DOHH2 (cell line): ENCODE data around the gene HMX2.

Experiments used
- H3F3A ChIP-seq: fragments of 200-600 bp; sonication (generic), shearing (Covaris generic); 2 replicates; pipeline ENCODE4 v1.6.0; 2016; ENCODE audit warnings: antibody characterized with exemption, mild to moderate bottlenecking; ENCODE audit not compliant: control insufficient read depth, insufficient read depth
- H3K27ac ChIP-seq: fragments of 200-600 bp; sonication (generic); 2 replicates; pipeline ENCODE4 v1.5.1; 2014; ENCODE audit warnings: low read depth, mild to moderate bottlenecking, low read length, moderate library complexity
- H3K27me3 ChIP-seq: fragments of 200-600 bp; sonication (generic); 2 replicates; pipeline ENCODE4 v1.6.1; 2014; ENCODE audit warnings: mild to moderate bottlenecking, low read length, mixed read lengths; ENCODE audit not compliant: control insufficient read depth
- H3K36me3 ChIP-seq: fragments of 200-600 bp; sonication (generic); 2 replicates; pipeline ENCODE4 v1.6.1; 2014; ENCODE audit warnings: mild to moderate bottlenecking, low read length, moderate library complexity, mixed read lengths; ENCODE audit not compliant: control insufficient read depth
- H3K4me1 ChIP-seq: fragments of 200-600 bp; sonication (generic); 2 replicates; pipeline ENCODE4 v1.6.1; 2014; ENCODE audit warnings: mild to moderate bottlenecking, low read length, mixed read lengths; ENCODE audit not compliant: control insufficient read depth
- H3K4me2 ChIP-seq: fragments of 200-600 bp; sonication (generic); 2 replicates; pipeline ENCODE4 v1.6.0; 2014; ENCODE audit warnings: mild to moderate bottlenecking, low read length, moderate library complexity
- H3K4me3 ChIP-seq: fragments of 200-600 bp; sonication (generic); 2 replicates; pipeline ENCODE4 v1.5.1; 2014; ENCODE audit warnings: mild to moderate bottlenecking, low read length, mixed read lengths
- H3K79me2 ChIP-seq: fragments of 200-600 bp; sonication (generic); 2 replicates; pipeline ENCODE4 v1.6.1; 2014; ENCODE audit warnings: mild to moderate bottlenecking, low read length, mixed read lengths; ENCODE audit not compliant: control insufficient read depth
- H3K9me2 ChIP-seq: fragments of 200-600 bp; sonication (generic); replicated peaks from 2 replicates; pipeline ENCODE4 v1.6.1; 2014; ENCODE audit warnings: mild to moderate bottlenecking, low read length, mixed read lengths; ENCODE audit not compliant: control insufficient read depth
- H3K9me3 ChIP-seq: fragments of 200-600 bp; sonication (generic); 2 replicates; pipeline ENCODE4 v1.6.1; 2014; ENCODE audit warnings: antibody characterized with exemption, low read length, mixed read lengths; ENCODE audit not compliant: control insufficient read depth, insufficient read depth
- H4K20me1 ChIP-seq: fragments of 200-600 bp; sonication (generic); 2 replicates; pipeline ENCODE4 v1.6.0; 2014; ENCODE audit warnings: low read depth, mild to moderate bottlenecking, antibody characterized with exemption, low read length, moderate library complexity; ENCODE audit not compliant: control insufficient read depth, insufficient read depth
- CTCF ChIP-seq: fragments of 200-600 bp; sonication (generic); IDR thresholded peaks from one replicate; pipeline ENCODE4 v1.5.1; 2014; ENCODE audit warnings: antibody characterized with exemption, mild to moderate bottlenecking, low read depth, low read length; ENCODE audit not compliant: poor library complexity, severe bottlenecking
- EZH2phosphoT487 ChIP-seq: fragments of 200-600 bp; sonication (generic); IDR thresholded peaks from 2 replicates; pipeline ENCODE4 v1.6.1; 2017; ENCODE audit warnings: borderline replicate concordance, mild to moderate bottlenecking, antibody characterized with exemption, low read length, moderate library complexity, mixed read lengths

HMX2 gene

GRCh38 chr10:123129618-123130271, 18.2 kb upstream of the HMX2 start:
- H3K79me2 ChIP-seq, result no peaks in the 10 kb centered on the region
- no peak for TF ChIP-seq EZH2phosphoT487
- TF ChIP-seq CTCF, result no peak
- no peaks in the 10 kb centered on the region for H3K9me3 ChIP-seq
- no peaks in the 10 kb centered on the region for H4K20me1 ChIP-seq
- no peak overlapping the region for H3K27ac ChIP-seq
- peaks cover 10% of the 10 kb centered on the region for H3K4me1 ChIP-seq
- no peak overlapping the region for H3K4me3 ChIP-seq
- no peaks in the 10 kb centered on the region for H3K9me2 ChIP-seq
- peaks cover 58% of the 10 kb centered on the region for H3K27me3 ChIP-seq
- no peaks in the 10 kb centered on the region for H3K36me3 ChIP-seq
- no peaks in the 10 kb centered on the region for H3F3A ChIP-seq
- no peak overlapping the region for H3K4me2 ChIP-seq

- H3F3A ChIP-seq, result no peaks in the 10 kb centered on the region
- H3K4me2 ChIP-seq, result peak overlapping the region; percentile 68
- H3K4me3 ChIP-seq, result peak overlapping the region; percentile 44
- no peaks in the 10 kb centered on the region for H3K9me3 ChIP-seq
- no peaks in the 10 kb centered on the region for H3K9me2 ChIP-seq
- TF ChIP-seq EZH2phosphoT487 (no peak), CTCF (peak; percentile 85)
- H3K4me1 ChIP-seq, result peaks cover 10% of the 10 kb centered on the region
- H3K27me3 ChIP-seq, result peaks cover 58% of the 10 kb centered on the region
- H3K36me3 ChIP-seq, result no peaks in the 10 kb centered on the region
- H4K20me1 ChIP-seq, result no peaks in the 10 kb centered on the region
- no peak overlapping the region for H3K27ac ChIP-seq
- H3K79me2 ChIP-seq, result no peaks in the 10 kb centered on the region
These were observed 15.1 kb upstream of the HMX2 start for GRCh38 chr10:123132576-123133477.

GRCh38 chr10:123133541-123134342, 14.2 kb upstream of the HMX2 start:
- Histone ChIP-seq H4K20me1 (no peaks in the 10 kb centered on the region), H3K79me2 (no peaks in the 10 kb centered on the region), H3K9me2 (no peaks in the 10 kb centered on the region), H3K9me3 (no peaks in the 10 kb centered on the region), H3K4me2 (peak overlapping the region; percentile 68), H3K4me3 (peak overlapping the region; percentile 44), H3K27me3 (peaks cover 50% of the 10 kb centered on the region), H3F3A (no peaks in the 10 kb centered on the region), H3K36me3 (no peaks in the 10 kb centered on the region), H3K27ac (no peak overlapping the region), H3K4me1 (peaks cover 10% of the 10 kb centered on the region)
- TF ChIP-seq CTCF (no peak), EZH2phosphoT487 (no peak)
